ENCODE results near the gene OR8D2. TPM values are rescaled to one million over a fixed set of nuclear protein-coding genes. Genes with fewer than 3 reads are reported as not detected.

Gene OR8D2
- total and polyA plus RNA-seq, 10 of the 15 experiments (the other 5 are each of a cell fraction or from before 2014, with no cell fraction given): not detected

DNA sequence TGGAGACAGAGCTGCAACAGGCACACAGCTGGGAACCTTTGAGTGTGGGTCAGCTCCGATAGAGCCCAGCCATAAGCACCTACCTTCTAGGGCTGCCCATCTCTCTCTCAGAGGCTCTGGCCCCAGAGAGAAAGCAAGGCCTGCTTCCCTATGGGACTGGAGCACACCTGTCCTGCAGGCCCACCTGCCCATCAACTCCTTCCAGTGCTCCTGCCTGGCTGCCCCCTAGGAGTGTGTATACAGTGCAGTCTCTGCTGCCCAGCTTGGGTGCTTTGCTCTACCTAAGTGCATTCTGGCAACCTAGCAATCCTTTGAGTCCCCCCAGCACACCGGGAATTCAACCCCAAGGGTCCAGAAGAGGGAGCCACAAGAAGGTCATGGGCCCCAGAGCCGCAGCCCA lies 42.8 kb downstream of the OR8D2 start (continued):
- TF ChIP-seq IKZF1 (conservative IDR thresholded peaks at IDR 0.05): no peak
- TF ChIP-seq, protein P1, sequence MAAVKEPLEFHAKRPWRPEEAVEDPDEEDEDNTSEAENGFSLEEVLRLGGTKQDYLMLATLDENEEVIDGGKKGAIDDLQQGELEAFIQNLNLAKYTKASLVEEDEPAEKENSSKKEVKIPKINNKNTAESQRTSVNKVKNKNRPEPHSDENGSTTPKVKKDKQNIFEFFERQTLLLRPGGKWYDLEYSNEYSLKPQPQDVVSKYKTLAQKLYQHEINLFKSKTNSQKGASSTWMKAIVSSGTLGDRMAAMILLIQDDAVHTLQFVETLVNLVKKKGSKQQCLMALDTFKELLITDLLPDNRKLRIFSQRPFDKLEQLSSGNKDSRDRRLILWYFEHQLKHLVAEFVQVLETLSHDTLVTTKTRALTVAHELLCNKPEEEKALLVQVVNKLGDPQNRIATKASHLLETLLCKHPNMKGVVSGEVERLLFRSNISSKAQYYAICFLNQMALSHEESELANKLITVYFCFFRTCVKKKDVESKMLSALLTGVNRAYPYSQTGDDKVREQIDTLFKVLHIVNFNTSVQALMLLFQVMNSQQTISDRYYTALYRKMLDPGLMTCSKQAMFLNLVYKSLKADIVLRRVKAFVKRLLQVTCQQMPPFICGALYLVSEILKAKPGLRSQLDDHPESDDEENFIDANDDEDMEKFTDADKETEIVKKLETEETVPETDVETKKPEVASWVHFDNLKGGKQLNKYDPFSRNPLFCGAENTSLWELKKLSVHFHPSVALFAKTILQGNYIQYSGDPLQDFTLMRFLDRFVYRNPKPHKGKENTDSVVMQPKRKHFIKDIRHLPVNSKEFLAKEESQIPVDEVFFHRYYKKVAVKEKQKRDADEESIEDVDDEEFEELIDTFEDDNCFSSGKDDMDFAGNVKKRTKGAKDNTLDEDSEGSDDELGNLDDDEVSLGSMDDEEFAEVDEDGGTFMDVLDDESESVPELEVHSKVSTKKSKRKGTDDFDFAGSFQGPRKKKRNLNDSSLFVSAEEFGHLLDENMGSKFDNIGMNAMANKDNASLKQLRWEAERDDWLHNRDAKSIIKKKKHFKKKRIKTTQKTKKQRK (IDR thresholded peaks at IDR 0.05; ENCODE audit: low read depth, low read length): no peak
- TF ChIP-seq KDM1A (IDR thresholded peaks at IDR 0.05; ENCODE audit: borderline replicate concordance): no peak
- no peak for TF ChIP-seq YBX1 (IDR thresholded peaks at IDR 0.05)
- no peak for TF ChIP-seq MYC (IDR thresholded peaks at IDR 0.05; ENCODE audit: insufficient read depth, insufficient read length, insufficient replicate concordance, low read length, severe bottlenecking)
- no peak for TF ChIP-seq SIN3A (IDR thresholded peaks at IDR 0.05; ENCODE audit: low read depth, low read length)
- no peak for TF ChIP-seq KAT2A (conservative IDR thresholded peaks at IDR 0.05; ENCODE audit: control insufficient read depth, low read depth, low read length)

DNA sequence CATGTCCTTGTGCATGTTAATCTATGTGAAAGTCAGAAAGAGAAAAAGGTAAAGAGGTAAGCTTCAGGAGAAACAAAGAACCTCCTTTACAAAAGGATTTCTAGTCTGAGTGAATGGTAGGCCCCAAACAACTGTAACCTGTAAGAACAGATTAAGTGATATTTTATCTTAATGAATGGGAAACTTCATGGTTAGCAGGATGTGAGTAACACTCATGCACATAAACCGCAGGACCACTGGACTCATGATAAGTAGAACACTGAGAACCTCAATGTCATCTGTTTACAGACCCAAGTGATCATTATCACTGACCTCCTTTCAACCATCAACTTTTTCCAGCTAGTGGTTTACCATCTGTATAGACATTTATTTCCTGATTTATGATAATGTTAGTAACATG lies 43.9 kb downstream of the OR8D2 start:
- intact Hi-C loops (cut with micrococcal nuclease; ENCODE audit: unreplicated experiment): no loop called here

More for the DNA sequence above, 43.9 kb downstream of the OR8D2 start:
- Histone ChIP-seq H3K36me3 (ENCODE audit: control insufficient read depth in 2 of 2, insufficient read depth in 2 of 2, low read length in 1 of 2) (no peaks in the 10 kb centered on the region), H3K9ac (ENCODE audit: control insufficient read depth, insufficient read depth, low read length) (no peak overlapping the region), H2AFZ (ENCODE audit: control insufficient read depth, low read depth, low read length) (no peak overlapping the region), H3K79me2 (ENCODE audit: control insufficient read depth, insufficient read depth, low read length) (no peaks in the 10 kb centered on the region), H3K4me2 (ENCODE audit: control insufficient read depth, insufficient read depth) (no peak overlapping the region), H3K4me3 (no peak overlapping the region), H3K27ac (ENCODE audit: control insufficient read depth, insufficient read depth) (no peak overlapping the region), H3K9me3 (replicated peaks; ENCODE audit: control insufficient read depth, insufficient read depth, low read length) (no peaks in the 10 kb centered on the region), H4K20me1 (ENCODE audit: control insufficient read depth, insufficient read depth) (no peaks in the 10 kb centered on the region), H3K27me3 (replicated peaks in 1 of 2; ENCODE audit: control insufficient read depth in 2 of 2, insufficient read depth in 2 of 2, low read length in 1 of 2) (no peaks in the 10 kb centered on the region), H3K4me1 (ENCODE audit: control insufficient read depth, insufficient read depth, low read length) (no peaks in the 10 kb centered on the region)
- RAD21 ChIA-PET (ENCODE audit: unreplicated experiment): no interaction called here
- DNase-seq (ENCODE audit: low read depth, low spot score) (no peak), FAIRE-seq (no peak), ATAC-seq (no peak)
- SMC1A ChIA-PET (ENCODE audit: uncharacterized antibody, unreplicated experiment): no interaction called here
- in situ Hi-C loops (cut with MboI): no loop called here
- POLR2A ChIA-PET: no interaction called here
- no TSS peak for BruUV-seq (replicated peaks)
- WGBS (ENCODE audit: insufficient coverage, insufficient replicate concordance, low lambda C conversion rate, missing lambda C conversion rate): 0% methylated on average over 1 of the region's 1 CpG
- TF ChIP-seq SPI1 (IDR thresholded peaks at IDR 0.05; ENCODE audit: borderline replicate concordance, insufficient read depth, low read depth, low read length) (no peak), PAX5 (IDR thresholded peaks at IDR 0.05; ENCODE audit: borderline replicate concordance, low read depth, low read length) (no peak), NR2C2 (IDR thresholded peaks at IDR 0.05; ENCODE audit: borderline replicate concordance, control insufficient read depth, insufficient read length, low read depth) (no peak), SMC3 (IDR thresholded peaks at IDR 0.05; ENCODE audit: borderline replicate concordance, low read length) (no peak), SUPT20H (IDR thresholded peaks at IDR 0.05; ENCODE audit: borderline replicate concordance, control insufficient read depth, low read depth, low read length) (no peak), ZZZ3 (IDR thresholded peaks at IDR 0.05; ENCODE audit: control insufficient read depth, insufficient read length, low read depth) (no peak), SMAD5 (IDR thresholded peaks at IDR 0.05; ENCODE audit: low read depth) (no peak), IKZF1 (conservative IDR thresholded peaks at IDR 0.05) (no peak), RAD51 (IDR thresholded peaks at IDR 0.05) (no peak), YBX1 (IDR thresholded peaks at IDR 0.05) (no peak)
- TF ChIP-seq, protein P2, sequence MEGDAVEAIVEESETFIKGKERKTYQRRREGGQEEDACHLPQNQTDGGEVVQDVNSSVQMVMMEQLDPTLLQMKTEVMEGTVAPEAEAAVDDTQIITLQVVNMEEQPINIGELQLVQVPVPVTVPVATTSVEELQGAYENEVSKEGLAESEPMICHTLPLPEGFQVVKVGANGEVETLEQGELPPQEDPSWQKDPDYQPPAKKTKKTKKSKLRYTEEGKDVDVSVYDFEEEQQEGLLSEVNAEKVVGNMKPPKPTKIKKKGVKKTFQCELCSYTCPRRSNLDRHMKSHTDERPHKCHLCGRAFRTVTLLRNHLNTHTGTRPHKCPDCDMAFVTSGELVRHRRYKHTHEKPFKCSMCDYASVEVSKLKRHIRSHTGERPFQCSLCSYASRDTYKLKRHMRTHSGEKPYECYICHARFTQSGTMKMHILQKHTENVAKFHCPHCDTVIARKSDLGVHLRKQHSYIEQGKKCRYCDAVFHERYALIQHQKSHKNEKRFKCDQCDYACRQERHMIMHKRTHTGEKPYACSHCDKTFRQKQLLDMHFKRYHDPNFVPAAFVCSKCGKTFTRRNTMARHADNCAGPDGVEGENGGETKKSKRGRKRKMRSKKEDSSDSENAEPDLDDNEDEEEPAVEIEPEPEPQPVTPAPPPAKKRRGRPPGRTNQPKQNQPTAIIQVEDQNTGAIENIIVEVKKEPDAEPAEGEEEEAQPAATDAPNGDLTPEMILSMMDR (IDR thresholded peaks at IDR 0.05 in 2 of 3, conservative IDR thresholded peaks at IDR 0.05 in 1 of 3; ENCODE audit: control insufficient read depth in 2 of 3, extremely low read depth in 1 of 3, insufficient read depth in 1 of 3, low read depth in 3 of 3, low read length in 3 of 3): no peak
- TF ChIP-seq, protein P3, sequence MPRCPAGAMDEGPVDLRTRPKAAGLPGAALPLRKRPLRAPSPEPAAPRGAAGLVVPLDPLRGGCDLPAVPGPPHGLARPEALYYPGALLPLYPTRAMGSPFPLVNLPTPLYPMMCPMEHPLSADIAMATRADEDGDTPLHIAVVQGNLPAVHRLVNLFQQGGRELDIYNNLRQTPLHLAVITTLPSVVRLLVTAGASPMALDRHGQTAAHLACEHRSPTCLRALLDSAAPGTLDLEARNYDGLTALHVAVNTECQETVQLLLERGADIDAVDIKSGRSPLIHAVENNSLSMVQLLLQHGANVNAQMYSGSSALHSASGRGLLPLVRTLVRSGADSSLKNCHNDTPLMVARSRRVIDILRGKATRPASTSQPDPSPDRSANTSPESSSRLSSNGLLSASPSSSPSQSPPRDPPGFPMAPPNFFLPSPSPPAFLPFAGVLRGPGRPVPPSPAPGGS (IDR thresholded peaks at IDR 0.05; ENCODE audit: borderline replicate concordance, insufficient read depth, low read depth, low read length, poor library complexity, severe bottlenecking): no peak
- CTCF ChIA-PET: no interaction called here

Data from GM12878 (cell line).